GM19395 (cell line): Measurements from ENCODE around the gene SRRM4.
"Not testable (repeated sequence)": the region's sequence is repeated elsewhere in the genome, so short reads cannot be mapped to it uniquely, and the experiment has no call there.

Experiments used
- ATAC-seq: cut with Tn5 transposase; IDR thresholded peaks from one replicate; pipeline ENCODE4 v1.9.1; 2021; ENCODE audit warnings: mild to moderate bottlenecking, moderate library complexity; ENCODE audit not compliant: unreplicated experiment

SRRM4 gene

GRCh38 chr12:119008273-119008672 lies 26.9 kb downstream of the SRRM4 start:
- ATAC-seq, result not testable (repeated sequence)

- no peak for ATAC-seq
Measured at GRCh38 chr12:119008691-119009221, 27.4 kb downstream of the SRRM4 start.

DNA sequence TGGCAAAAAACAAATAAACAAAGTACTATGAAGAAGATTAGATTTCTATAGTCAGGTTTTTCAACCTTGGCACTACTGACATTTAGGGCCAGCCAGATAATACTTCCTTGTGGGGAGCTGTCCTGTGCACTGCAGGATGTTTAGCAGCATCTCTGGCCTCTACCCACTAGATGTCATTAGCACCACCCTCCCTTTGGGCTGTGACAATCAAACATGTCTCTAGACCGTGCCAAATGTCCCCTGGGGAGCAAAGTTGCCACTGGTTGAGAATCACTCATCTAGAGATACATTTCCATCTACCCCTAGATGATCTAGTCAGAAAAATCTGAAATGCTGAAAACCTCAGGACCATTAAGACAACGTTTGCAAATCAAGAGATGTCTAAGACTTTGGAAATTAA lies 29.9 kb downstream of the SRRM4 start:
- no peak for ATAC-seq

DNA sequence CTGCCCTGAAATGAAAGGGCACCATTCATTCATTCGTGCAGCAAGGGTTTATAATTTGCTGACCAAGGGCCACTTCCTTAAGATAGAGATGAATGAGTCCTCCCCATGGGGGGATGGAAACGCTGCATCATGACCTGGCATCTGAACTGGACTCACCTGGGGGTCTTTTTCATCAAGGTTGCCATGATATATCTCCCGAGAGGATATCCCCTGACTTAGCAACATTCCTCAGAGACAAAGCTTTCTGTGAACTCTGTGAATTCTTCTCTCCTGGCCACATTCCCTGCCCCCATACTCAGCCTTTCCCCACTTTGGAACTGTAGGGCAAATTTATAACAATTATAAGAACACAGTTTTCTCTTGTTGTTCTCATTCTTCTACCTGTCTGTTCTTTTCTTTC lies 30.8 kb downstream of the SRRM4 start:
- no peak for ATAC-seq

DNA sequence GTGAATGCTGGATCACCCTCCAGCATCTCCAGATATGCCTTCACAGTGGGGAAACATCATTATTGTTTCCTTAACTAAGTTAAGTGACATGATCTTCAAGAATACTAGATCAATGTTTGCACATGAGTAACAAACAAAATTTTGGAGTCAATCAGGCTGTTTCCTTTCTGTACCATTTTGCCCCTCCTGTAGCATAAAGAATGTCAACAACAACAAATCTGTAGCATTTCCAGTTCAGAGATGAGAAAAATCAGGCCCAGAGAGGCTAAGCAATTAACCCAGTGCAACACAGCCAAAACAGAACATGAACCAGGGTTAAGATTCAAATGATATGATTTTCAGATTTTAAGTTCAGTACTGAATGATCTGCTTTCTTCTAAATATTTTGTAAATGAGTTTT lies 31.7 kb downstream of the SRRM4 start:
- no peak for ATAC-seq

DNA sequence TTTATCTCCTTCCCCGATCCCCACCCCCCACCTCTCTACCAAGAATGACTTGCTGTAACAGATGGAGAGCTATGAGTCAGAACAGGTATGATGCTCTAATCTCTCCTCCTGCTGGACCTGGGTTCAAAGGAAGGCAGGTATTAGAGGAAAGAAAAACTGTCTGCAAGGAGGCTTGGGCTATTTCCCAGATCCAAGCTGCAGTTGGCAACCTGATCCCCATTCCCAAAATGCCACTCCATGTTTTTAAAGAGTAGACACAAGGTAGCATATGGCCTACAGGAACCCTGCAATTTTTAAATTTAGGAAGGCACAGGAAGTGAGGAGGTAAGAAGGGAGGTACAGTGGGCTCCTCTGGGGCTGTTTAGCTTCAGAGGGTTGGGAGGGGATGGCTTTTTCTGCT lies 33.0 kb downstream of the SRRM4 start:
- no peak for ATAC-seq

GRCh38 chr12:119016715-119017114 lies 35.4 kb downstream of the SRRM4 start:
- no peak for ATAC-seq

DNA sequence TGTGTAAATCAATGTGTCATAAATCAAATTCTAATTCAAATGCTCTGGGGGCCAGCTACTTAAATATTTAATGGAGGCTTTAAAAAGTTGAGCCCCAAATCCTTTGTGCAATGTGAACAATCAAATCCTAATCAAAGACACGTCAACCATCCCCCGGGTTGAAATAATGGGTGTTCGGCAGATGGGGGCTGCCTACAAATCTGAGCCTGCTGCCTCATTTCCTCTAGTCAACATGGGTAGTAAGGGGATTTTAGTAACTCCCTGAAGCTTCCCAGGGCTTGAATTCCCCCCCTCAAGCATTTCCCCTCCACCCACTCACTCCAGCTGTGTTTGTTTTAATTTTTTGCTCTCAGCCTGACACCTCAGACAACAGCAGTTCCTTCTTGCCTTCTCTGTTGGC lies 37.8 kb downstream of the SRRM4 start:
- no peak for ATAC-seq

DNA sequence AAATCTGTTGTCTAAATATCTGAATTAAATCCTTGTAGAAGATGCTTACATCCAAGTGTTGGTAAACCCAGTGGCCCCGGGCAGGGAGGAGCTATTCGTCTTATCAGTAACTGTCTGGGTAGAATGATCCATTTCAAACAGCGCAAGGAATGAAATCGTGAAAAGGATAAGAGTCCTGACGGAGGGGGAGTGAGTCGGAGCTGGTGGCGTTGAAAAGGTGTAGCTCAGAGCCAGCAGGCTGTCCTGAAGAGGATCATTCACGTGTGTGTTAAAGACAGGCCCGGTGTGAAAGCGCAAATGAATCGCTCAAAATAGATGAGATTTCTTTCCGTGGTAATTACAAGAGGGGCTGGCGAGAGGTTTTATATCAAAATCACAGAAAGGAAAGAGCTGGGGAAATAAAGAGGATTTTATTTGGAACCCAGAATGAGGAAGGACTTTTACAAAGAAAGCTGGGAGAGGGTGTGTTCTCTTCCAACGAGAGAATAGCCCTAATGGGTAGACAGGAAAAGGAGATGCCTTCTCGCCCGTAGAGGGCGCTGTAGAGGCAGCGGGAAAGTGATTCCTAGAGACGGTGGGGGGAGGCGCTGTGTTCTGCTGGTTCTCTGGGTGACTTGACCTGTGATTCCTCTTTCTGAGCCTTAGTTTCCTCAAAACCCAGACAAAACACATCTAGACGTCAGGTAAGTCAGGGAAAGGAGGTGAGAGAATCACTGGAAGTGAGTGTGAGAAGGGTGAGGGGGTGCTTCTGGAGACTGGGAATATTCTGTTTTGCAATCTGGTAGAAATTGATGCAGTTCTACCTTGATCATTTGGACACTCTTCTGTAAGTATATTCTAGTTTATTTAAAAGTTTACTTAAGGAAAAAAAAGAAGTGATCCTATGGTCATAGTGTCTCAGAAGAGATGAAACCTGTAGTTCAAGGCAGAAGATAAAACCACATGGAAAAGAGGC lies 39.3 kb downstream of the SRRM4 start:
- no peak for ATAC-seq

DNA sequence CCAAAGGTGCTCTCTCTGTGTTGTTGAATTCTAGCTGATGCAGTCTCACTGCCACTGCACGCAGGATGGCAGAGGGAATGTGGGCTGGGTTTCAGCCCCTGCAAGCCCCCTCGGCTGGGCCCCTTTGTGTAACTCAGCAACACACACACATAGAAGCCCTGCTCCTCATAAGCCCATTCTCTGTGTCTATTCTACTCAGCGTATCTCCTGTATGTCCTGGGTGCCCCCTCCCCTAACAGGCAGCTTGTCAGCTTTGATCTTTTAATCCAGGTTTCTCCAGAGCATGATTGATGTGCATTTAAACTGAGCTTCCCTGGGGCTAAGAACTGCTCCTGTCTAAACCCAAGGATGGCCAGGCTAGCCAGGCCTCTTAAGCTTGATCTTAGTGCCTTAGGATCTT lies 43.0 kb downstream of the SRRM4 start:
- ATAC-seq, result no peak

DNA sequence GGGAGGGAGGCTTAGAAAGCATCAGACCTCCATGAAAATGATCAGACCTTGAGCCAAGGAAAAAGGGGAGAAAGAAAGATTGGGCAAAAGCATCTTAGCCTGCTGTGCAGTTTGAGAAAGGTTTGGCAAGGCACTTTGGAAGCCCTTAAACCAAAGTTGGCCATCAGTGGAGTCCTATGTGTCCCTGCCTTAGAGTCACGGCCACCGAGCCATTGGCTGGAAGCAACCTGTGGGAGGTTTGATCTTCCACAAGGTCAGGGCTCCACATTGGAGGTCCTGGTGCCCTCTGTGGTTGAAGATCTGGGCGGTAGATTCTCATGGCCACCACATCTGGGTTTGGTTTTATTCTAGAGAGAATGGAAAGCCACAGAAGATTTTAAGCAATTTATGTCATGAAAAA lies 44.4 kb downstream of the SRRM4 start:
- no peak for ATAC-seq

DNA sequence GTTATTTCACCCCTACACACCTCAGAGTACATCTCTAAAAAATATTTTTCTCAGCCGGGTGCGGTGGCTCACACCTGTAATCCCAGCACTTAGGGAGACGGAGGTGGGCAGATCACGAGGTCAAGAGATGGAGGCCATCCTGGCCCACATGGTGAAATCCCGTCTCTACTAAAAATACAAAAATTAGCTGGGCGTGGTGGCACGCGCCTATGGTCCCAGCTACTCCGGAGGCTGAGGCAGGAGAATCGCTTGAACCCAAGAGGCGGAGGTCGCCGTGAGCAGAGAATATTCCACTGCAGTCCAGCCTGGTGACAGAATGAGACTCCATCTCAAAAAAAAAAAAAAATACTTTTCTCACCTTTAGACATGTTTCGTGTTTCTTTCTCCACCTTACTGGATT lies 52.0 kb downstream of the SRRM4 start:
- not testable (repeated sequence) for ATAC-seq

DNA sequence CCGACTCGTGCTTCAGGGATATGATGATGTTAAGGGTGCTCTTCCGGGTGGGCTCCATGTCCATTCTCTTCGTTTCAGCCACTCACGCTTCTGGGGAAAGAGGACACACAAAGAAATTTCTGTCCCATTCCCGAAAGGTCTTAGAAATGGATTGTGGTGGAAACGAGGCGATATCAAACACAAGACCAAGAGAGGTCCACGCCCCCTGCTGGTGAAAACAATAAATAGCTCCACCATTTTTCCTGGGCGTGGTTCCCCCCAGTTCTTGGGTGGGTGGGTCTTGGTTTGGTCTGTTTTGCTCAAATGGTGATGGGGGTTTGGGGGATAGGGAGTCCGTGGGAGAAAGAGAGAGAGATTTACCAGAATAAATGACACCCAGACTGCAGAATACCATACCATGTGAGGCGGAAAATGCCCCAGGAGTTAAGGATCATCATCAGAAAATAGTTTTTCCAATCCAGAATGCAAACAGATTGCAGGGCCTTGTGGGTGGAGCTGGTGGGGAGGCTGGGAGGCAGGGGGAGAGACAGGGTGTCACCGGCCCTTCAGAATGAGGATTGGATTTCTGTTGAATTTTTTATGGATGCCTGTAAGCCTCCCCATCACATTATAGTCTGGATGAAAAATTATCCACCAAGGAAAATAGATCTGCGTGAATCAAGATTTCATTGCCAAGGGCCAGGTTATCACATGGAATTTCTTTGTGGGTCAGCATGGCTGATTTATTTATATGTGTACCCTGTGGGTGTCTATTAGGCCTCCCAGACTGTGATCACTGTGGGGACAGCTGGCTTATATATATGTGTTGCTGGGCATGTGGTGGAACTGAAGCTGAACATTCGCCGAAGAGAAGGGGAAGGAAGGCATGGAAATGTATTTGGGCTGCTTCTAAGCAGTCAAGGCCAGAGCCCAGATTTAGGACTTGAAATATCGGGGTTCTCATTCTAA lies 55.8 kb downstream of the SRRM4 start:
- no peak for ATAC-seq

- no peak for ATAC-seq
Measured at GRCh38 chr12:119044094-119044493, 62.8 kb downstream of the SRRM4 start.

- no peak for ATAC-seq
Measured at GRCh38 chr12:119047641-119048040, 66.3 kb downstream of the SRRM4 start.

DNA sequence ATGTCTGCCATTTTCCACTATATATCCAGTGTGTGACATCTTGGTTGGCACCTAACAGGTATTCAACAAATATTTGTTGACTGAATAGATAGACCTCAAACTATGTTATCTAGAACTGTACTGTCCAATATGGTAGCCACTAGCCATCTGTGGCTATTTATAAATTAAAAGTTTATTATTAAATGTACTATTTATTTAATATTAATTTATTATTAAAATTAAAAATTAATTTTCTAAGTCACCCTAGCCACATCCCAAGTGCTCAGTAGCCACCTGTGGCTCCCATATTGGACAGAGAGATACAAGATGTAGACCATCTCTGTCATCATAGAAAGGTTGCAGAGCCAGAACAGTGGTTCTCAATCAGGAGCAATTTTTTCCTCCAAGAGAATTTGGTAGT lies 69.3 kb downstream of the SRRM4 start:
- ATAC-seq, result no peak

DNA sequence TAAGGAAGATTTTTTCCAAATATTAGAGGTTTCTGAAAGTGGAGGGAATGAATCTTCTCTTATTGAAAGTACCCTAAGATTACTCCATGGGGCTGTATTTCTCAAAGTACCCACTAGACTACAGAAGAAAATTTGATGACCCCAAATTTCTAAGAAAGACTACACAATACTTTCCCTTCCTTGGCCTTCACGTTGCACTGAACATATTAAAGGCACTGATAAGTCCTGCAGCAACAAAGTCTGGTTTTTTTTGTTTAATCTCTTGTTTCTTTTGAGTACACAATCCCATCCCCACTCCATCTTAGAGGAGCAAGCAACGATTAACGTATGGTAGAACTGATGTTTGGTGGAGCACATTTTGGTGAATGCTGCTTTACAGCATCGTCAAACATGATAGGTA lies 70.1 kb downstream of the SRRM4 start:
- no peak for ATAC-seq

GRCh38 chr12:119052001-119052400 lies 70.7 kb downstream of the SRRM4 start:
- no peak for ATAC-seq

- ATAC-seq, result no peak
Measured at GRCh38 chr12:119055977-119056376, 74.6 kb downstream of the SRRM4 start.

DNA sequence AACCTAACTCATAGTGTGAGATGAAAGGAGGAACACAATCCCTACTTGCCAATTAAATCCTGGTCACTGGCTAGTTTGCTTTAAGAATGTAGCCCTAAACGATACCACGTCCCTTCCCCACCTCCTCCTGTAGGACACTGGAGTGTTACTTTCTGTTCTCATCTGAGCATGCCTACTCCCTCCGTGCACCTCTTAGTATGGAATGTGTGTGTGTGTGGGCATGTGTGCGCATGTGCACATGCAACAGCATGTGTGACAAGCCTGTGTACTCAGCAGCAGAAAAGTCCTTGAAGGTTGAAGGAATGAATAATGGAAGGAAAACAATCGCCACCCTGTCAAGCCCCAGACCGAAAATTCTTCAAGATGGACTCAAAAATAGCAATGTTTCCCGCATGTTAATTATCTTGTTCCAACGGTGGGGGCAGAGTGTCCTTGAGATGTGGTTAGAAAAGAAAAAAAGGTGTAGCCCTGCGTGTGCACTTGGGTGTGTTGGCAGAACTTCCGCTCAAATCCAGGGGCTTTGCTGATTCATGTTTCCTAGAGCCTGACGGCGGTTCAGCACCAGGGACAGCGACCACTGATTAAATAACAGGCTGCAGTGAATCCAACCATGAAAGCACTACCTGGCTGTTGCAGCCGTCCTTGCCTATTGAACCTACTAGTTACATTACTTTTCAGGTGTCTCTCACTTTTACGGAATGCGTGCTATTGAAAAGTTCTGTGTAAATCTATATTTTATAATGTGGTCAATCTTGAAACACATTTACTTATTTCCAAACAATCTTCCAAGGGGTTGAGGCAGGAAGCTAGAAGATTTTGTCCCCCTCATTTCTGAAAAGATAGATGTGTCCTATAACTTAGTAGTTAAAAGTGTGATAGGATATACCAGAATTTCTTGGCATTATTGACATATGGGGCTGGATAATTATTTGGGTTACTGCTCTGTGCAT lies 79.8 kb downstream of the SRRM4 start:
- no peak for ATAC-seq
